Measurements from ENCODE around the gene LIMS2. TPM values are rescaled to one million over a fixed set of nuclear protein-coding genes. Genes with fewer than 3 reads are reported as not detected.

Gene LIMS2
- polyA plus RNA-seq, 4 donors: 9.4 to 21.8 (median 16.2) TPM

DNA sequence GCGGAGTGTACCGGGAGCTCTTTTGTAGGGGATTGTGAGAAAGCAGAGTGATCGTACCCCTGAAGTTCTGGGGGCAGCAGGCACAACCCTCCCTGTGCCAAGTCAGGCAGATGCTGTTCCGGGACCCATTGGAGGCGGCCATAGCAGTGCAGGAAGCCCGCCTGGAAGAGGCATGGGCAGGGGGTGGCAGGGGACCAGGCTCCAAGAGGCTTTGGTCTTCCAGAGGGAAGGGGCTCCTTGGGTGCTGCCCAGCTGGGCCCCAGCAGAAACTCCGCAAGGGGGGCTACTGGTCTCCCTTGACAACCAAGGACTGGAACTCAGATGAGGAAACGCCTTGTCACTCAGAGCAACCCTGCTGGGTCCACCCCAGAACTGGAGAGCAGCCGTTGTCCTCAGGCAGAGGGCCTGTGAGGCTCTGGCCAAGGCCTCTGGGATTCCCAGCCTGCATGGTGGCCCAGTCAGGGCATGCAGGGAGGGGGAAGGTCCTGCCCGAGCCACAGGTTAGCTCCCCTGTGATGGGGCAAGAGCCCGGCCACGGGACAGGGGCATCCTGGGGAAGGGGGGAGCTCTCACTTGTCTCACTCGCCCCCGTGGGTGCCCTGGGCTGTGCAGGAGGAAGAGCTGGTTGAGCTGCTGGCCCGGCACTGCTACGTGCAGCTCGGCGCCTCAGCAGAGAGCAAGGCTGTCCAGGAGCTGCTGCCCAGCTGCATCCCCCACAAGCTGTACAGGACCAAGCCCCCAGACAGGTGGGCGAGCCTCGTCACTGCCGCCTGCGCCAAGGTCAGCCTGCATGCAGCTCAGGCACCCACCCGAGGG, 50.4 kb downstream of the LIMS2 start:
- no peak for DNase-seq (ENCODE audit: low read depth in 4 of 4, low spot score in 3 of 4)

DNA sequence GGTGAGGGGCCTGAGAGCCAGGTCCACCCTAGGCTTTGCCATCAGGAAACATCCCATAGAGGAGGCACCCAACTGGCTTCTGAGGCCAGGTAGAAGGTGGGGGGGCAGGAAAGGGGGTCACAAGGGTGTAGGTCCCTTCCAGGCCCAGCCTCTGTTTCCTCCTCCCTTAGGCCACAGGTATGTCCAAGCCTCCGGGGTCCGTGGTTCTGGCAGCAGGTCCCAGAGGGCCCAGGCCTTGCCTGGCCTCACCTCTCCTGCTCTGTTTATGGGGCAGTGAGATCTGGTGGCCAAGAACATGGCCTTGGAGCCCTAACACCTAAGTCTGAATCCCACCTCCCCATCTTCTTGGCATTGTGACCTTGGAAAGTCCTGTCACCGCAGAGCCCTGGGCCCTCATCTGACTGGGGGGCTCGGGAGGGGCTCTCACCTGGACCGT, 51.0 kb downstream of the LIMS2 start:
- DNase-seq (ENCODE audit: low read depth in 4 of 4, low spot score in 3 of 4): no peak

DNA sequence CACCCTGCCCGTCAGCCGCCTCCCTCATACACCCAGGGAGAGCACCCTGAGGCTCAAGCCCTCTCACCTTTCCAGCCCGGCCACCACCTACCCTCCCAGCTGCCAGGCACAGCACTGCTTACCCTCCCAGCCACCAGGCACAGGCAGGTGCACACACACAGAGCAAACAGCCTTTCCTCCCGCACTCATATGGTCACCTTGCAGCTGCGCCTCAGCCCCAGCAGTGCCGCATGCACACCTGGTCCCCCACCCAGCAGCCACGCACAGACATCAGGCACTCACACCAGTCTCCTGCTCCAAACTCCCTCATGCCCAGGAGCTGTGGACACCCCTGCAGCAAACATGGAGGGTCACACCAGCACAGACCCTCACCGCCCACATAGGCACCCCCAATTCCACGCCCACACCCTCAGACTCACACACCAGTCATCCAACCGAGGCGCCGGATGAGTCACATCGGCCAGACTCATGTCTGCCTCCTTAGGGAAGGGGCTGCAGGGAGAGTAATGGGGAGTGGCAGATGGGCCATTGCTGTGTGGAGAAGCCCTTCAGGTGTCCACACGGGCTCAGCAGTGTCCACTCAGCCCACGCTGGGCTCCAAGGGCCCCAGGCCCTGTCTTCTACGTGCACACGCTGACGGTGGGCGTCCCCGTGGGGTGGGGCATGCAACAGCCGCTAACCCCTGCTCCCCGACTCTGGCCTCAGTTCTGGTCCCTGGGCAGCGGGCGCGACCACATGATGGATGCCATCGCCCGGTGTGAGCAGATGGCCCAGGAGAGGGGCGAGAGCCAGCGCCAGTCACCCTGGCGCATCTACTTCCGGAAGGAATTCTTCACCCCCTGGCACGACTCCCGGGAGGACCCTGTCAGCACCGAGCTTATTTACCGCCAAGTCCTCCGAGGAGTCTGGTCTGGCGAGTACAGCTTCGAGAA, 51.7 kb downstream of the LIMS2 start:
- no peak for DNase-seq (ENCODE audit: low read depth in 4 of 4, low spot score in 3 of 4)

DNA sequence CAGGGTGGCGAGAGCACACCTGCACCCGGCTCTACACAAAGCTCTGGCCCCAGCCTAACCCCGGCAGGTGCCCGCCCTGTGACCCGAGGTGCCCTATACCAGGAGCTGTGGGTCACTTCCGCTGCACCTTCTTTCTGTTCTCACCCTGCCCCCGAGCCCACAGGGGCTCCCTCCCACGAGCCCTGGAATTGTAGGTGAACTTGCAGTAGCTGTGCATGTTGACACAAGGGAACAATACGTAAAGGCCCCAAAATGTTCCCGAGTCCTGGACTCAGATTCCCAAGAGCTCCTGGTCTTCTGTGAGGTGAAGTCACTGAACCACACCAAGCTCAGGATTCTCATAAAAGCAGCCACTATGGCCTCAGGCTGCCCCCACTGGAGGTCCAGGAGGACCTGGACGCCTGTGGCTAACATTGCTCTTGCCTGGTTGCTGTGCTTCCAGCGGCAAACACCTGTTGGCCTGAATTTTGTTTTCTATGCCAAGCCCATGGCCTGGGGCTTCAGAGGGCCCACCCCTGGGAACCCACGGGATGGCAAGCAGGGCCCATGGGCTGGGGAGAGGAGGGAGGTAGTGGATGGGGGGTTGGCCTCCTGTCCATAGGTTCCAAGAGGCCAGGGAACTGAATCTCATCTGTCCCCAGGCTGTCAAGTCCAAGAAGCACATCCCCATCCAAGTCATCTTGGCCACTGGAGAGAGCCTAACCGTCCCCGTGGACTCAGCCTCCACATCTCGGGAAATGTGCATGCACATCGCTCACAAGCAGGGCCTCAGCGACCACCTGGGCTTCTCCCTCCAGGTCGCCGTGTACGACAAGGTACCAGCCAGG, 52.6 kb downstream of the LIMS2 start:
- no peak for DNase-seq (ENCODE audit: low read depth in 4 of 4, low spot score in 3 of 4)

DNA sequence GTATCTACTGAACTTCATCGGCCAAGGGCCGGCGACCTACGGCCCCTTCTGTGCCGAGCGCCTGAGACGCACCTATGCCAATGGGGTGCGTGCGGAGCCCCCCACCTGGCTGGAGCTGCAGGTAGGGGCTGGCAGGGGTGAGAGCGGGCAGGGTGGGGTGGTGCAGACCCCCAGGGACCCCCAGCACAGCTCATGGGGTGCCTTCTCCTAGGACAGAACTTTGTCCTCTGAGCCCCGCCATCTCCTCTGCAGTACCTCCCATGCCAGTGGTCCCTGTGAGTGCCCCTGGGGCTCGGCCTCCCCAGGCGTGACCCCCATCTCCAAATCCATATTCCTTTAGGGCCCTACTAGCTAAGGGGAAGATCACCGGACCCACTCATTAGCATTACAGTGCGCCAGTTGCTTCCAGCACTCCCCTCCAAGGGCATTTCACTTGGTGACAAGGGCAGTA, 53.3 kb downstream of the LIMS2 start:
- no peak for DNase-seq (ENCODE audit: low read depth in 4 of 4, low spot score in 3 of 4)

DNA sequence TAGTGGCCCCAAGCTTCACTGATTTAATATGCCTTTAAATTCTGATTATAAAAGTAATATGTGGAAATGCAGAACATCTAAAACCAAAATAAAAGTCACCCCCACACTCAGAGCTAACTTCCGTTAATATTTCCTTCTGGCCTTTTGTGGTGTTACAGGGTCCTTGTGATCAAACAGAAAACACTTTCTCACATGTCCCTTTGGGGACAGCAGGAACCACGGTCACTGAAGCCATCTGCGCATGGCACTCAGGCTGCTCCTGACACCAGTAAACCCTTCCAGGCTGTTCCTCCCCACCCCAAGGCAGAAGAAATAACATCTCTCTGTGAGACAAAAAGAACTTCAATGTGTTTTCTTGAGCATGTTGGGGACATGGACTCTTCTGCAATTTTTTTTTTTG, 54.5 kb downstream of the LIMS2 start:
- no peak for DNase-seq (ENCODE audit: low read depth in 4 of 4, low spot score in 3 of 4)

DNA sequence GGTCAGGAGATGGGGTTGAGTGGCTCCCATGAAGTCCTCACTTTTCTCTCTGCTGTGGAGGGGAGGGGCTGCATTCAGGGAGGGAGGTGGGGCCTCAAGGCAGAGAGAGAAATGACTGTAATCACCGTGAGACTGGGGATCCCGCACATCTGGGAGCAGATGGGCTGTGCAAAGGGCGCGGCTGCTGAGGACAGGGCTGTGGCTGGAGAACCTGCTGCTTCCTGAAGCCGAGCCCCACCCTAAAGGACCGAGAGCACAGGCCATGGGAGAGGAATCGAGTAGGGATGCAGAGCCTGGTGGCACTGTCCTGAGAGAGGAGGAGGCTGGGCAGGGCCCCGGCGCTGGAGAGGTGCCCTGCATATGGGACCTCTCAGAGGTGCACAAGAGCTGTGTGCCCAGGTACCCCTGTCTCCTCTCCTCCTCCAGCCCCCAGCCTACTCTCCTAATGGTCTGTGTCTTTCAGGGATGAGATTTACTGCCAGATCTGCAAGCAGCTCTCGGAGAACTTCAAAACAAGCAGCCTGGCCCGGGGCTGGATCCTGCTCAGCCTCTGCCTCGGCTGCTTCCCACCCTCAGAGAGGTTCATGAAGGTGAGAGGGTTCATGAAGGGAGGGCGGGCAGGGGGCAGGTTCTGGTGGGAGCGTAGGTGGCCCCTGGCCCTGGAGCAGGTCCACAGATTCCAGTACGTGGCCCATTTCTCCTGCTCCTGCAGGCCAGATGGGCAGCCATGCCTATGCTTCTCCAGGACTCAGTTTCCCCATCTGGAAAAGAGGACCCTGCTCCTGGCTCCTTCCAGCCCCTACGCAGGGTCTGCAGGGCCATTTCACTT, 55.2 kb downstream of the LIMS2 start:
- DNase-seq (ENCODE audit: low read depth in 4 of 4, low spot score in 3 of 4): no peak

DNA sequence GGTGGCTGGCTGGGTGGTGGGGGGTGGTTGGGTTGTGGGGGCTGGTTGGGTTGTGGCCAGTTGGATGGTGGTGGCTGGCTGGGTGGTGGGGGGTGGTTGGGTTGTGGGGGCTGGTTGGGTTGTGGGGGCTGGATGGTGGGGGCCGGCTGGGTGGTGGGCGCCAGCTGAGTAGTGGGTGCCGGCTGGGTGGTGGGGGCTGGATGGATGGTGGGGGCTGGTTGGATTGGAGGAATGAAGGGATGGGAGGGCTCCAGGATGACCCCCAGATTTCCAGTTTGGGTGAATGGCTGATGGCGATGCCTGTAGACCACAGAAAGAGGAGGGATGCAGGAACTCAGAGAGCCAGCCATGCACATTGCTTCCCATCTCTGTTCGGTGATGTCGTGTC, 56.1 kb downstream of the LIMS2 start:
- no peak for DNase-seq (ENCODE audit: low read depth in 4 of 4, low spot score in 3 of 4)

DNA sequence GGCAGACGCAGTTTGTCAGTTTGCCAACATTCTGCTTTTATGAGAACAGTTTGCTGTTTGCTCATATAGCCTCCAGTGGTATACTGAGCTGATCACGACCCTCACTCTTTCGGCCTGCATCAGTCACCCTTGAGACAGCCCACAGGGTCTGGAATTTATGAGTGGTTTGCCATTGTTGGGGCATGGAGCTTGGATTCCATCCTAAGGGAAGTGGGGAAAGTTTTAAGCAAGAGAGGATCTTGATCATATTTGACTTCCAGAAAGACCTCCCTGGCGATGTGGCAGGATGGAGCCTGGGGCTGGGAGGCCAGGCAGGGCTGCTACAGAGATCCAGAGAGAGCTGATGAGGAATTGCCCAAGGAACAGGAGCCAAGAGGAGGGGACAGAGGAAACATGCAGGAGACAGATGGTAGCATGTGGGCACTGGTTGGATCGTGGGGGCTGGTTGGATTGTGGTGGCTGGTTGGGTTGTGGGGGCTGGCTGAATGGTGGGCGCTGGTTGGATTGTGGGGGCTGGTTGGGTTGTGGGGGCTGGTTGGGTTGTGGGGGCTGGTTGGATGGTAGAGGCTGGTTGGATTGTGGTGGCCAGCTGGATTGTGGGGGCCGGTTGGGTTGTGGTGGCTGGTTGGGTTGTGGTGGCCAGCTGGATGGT, 56.7 kb downstream of the LIMS2 start:
- DNase-seq (ENCODE audit: low read depth in 4 of 4, low spot score in 3 of 4): no peak

DNA sequence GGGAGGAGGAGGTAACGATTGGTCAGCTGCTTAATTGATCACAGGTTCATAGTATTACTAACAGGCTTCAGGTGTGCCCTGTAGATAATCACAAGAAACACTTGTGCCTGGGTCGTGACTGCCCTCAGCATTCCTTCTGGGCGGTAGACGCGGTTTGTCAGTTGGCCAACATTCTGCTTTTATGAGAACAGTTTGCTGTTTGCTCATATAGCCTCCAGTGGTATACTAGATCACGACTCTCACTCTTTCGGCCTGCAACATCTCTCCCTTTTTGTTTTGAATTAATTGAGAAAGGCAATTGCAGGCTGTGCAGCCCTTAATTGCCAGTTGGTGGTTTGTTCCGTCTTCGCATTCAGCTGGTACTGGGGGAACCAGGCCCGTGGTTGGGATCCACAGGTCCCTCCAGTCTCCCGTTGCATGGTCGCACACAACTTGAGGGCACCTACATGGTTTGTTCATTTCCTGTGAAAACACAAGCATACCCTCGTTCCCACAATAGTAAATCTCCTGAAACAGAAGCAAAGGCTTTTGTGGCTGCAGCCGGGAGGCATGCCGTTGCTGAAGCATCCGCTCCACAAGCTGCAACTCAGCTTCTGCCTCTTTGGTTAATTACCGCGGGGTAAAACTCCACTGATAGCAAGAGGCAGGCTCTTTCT, 59.7 kb downstream of the LIMS2 start:
- no peak for DNase-seq (ENCODE audit: low read depth in 4 of 4, low spot score in 3 of 4)

DNA sequence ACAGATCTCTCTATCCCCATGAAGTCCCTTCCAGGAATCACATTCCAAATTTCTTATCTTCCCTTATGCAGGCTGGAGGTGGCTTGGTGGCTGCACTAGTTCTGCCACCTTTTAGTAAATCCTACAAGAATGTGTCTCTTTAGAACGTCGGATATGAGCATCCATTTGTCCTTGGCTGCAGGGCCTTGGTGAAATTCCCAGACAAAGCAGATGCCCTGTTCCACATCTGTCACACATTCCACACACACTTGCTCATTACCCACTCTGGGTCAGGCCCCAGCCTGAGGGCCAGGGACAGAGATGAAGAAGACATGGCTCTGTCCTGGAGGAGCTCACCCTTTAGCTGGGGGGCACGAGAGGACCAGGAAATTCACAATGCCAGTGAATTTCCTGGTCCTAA, 60.6 kb downstream of the LIMS2 start:
- DNase-seq (ENCODE audit: low read depth in 4 of 4, low spot score in 3 of 4): no peak

DNA sequence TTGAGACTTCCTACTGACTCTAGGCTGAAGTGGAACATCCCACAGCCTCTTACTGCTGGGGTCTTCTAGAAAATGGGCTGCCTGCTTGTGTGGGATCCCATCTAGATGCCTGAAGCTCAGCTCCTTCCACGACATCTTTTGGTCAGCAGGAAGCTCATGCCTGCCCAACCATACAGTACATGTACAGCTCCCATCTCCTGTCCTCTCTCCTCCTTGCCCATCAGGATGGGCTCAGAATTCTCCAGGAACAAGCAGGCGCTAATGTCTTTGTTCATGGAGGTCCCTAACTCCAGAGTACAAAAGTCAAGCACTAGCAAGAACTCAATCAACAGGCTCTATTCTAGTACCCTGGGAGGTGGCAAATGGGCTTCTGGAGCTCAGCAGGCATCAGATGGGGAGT, 61.1 kb downstream of the LIMS2 start:
- no peak for DNase-seq (ENCODE audit: low read depth in 4 of 4, low spot score in 3 of 4)

DNA sequence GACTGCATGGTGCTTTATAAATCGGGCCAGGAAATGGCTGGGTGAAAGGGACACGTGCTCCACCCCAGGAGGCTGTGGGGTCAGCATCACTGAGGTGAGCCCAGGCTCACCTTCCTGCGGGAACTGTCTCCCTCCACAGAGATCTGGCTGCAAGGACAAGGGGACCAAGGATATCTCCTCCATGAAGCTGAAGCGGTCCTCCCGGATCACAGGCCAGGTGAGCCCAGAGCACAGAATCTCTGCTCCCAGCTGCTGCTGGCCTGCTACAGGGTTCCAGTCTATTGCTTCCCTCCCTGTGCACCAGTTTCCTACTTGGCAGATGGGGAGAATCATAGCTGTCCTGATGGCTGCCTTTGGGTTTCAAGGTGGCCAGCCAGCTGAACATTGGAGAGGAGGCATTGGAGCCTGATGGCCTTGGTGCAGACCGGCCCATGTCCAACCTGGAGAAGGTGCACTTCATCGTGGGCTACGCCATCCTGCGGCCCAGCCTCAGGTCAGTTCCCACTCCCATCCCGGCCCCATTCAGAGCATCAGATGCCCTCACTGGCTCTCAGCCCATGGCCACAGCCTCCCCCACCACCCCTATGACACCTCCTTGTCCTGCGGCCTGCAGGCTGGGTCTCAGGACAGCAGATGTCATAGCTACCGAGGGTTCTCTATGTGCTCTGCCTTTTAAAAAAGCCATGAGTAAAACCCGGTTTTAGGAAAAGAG, 63.1 kb downstream of the LIMS2 start:
- DNase-seq (ENCODE audit: low read depth in 4 of 4, low spot score in 3 of 4): no peak

DNA sequence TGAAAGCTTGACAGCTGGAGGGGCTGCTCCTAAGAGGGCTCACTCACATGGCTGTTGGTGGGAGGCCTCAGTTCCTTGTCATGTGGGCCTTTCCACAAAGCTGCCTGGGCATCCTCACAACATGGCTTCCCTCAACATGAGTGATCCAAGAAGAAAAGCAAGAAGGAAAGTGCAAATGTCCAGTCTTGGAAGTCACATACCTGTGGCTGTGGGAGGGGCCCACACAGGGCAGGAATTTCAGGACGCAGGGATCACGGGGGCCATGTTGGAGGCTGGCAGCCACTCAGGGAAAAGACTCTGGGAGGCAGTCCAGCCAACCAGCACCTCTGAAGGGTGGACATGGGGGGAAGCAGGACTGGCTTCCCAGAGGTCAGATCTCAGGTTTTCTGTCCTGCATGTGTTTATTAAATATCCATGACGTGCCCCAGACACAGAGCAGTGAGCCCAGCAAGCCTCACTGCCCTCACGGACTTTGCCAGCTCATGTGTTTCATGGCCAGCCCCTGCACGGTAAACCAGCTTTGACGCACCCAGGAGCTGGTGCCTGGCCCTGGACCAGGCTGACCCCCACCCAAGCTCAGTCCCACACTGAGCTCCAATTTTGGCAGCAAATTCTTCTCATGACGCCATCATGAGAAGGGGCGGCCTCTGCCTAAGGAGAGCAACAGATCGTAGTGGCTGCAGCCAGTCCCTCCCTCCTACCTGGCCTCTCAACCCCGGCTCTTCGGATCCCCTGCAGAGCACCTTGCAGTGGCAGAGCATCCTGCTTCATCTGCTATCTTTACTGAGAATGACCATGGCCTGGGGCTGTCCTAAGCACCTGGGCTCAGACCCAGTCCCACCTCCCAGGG, 64.0 kb downstream of the LIMS2 start:
- no peak for DNase-seq (ENCODE audit: low read depth in 4 of 4, low spot score in 3 of 4)

DNA sequence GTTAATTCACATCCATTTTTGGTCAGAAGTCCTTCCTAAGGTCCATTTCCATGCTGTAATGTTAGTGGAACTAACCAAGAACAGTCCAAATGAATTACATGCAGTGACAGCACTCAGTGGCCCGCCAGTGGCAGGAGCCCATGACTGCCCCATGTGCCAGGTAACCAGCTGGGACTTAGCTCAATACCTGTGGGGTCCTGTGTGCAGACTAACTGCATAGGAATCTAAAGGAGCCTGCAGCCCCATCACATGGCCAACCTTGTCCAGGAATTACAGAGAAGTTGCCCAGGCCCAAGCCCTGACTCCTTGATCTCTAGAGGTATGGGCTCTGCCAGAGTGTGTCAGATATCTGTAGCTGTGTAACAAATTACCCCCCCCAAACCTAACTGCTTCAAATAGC, 64.8 kb downstream of the LIMS2 start:
- DNase-seq (ENCODE audit: low read depth in 4 of 4, low spot score in 3 of 4): no peak

DNA sequence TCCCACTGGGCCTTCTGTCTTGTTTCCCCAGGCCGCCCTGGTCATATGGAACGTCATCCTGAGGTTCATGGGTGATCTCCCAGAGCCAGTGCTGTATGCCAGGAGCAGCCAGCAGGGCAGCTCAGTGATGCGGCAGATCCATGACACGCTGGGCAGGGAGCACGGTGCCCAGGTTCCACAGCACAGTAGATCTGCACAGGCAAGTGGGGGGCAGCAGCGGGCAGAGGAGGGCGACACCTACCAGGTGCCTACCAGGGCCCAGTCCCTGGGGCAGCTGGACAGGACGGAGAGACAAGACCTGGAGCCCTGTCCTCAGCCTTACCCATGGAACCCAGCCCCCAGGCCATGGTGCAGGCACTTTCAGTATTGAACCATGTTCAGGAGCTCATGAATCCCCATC, 65.5 kb downstream of the LIMS2 start:
- no peak for DNase-seq (ENCODE audit: low read depth in 4 of 4, low spot score in 3 of 4)

DNA sequence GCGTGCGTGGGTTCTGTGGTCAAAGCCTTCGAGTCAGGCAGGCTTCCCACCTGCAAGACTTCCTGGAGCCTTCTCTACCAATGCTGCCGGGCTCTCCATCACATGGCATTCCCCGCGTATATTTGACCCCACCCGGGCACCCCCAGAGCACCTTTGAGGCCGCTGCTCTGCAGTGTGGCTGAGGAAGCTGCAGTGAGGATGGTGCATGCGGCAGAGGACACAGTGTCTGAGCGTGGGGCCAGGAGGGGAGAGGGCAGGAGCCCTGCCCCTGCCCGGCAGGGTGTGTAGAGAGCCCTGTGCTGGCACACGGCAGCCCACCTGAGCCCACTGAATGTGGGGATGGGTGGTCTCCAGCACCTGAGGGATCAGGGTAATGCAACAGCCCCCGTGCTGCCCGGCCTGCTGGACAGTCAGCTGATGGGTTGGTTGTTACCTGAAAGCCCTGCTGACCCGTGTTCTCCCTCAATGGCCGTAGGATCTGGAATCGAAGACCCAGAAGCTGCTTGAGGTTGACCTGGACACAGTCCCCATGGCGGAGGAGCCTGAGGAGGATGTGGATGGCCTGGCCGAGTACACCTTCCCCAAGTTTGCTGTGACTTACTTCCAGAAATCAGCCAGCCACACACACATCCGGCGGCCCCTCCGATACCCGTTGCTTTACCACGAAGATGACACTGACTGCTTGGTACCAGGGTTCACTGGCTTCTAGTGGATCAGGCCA, 66.1 kb downstream of the LIMS2 start:
- no peak for DNase-seq (ENCODE audit: low read depth in 4 of 4, low spot score in 3 of 4)

Data from left renal pelvis (tissue), 4 donors.